HG03060 (cell line): Measurements from ENCODE around the gene NIM1K.
"Not testable (repeated sequence)": the region's sequence is repeated elsewhere in the genome, so short reads cannot be mapped to it uniquely, and the experiment has no call there.

Source experiments
- ATAC-seq: cut with Tn5 transposase; IDR thresholded peaks from one replicate; pipeline ENCODE4 v1.9.1; 2021; ENCODE audit warnings: low read depth, moderate number of reproducible peaks; ENCODE audit not compliant: unreplicated experiment

Gene NIM1K

GRCh38 chr5:43225649-43226245 is 33.7 kb downstream of the NIM1K start:
- no peak for ATAC-seq

- no peak for ATAC-seq
Measured at GRCh38 chr5:43227655-43228054, 35.6 kb downstream of the NIM1K start.

- ATAC-seq, result no peak
Measured at GRCh38 chr5:43230707-43231106, 38.7 kb downstream of the NIM1K start.

DNA sequence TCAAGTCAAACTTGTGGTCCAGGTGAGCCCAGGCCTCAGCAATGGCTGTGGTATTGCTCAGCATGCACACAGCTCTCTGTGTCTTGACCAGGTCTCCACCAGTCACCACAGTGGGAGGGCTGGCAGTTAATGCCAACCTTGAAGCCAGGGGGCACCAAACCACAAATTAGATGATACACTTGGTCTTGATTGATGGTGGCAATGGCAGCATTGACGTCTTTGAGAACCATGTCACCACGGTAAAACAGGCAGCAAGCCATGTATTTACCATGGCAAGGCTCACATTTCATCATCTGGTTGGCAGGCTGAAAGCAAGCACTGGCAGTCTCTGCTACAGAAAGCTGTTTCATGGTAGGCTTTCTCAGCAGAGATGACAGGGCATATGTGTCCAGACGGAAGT is 40.0 kb downstream of the NIM1K start:
- ATAC-seq, result no peak

DNA sequence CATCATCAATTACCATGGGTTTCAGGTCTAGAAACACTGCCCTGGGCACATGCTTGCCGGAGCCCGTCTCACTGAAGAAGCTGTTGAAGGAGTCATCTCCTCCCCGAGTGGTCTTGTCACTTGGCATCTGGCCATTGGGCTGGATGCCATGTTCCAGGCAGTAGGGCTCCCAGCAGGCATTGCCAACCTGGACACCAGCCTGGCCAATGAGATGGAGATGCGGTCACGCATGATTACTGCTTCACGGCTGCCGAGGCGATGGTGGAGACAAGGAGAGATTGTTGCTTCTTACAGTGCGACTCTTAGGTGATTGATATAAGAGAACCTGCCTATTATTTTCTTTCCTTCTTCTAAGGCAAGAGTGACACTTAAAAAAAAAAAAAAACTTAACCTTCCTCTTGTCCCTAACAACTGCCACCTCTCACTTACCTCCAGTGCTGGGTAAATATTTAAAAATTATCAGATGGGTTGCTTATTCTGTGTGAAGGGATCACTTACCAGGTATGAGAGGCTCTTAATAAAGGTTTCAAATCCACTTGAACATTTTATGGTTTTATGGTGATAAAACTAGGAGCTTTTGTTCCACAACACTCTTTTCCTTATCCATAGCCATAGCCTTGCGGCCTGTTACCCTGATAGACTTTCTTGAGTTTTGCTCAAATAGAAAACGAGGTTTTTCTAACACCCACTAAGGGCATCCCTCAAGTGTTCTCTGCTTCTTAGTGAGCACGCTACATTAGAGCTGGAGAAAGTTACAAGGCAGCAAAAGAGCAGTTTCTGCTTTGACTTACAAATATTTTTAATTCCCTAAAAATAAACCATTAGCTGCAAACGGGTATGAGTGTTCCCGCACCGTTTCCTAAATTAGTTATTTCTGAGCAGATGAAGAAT is 41.2 kb downstream of the NIM1K start:
- no peak for ATAC-seq

DNA sequence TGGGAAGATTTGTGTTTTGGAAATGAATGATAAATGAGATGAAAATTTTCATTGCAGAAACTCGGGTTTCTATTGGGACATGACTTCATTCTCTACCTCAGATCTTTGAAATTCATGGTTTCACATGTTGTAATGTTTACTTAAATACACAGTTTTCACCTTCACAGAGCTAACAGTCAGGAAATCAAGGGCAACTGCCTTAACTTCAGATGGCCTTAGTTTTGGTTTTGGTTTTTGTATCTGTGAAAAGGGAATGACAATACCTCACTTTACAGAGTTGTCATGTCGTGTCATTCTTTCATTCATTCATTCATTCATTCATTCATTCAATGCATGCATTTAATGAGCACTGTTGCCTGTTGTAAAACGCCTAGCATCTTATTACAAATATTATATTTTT is 41.9 kb downstream of the NIM1K start:
- ATAC-seq, result no peak

- no peak for ATAC-seq
Measured at GRCh38 chr5:43236653-43237355, 44.8 kb downstream of the NIM1K start.

DNA sequence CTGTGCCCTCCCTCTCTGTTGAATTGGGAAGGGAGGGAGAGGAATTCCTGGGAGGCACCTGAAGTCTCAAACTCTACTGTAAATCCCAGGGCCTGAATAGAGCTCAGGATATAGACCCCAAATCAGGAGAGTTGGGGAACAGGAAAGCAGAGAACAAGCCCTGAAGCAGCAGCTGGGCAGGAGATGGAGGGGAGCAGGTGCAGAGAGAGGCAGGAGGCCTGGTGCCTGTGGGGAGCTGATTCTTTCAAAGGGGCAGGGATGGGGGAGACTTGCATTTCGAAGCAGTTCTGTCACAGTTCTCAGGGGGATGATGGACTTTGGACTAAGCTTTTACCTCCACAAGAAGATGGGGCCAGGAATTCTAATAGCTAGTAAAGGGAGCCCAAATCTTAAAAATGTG is 50.2 kb downstream of the NIM1K start:
- no peak for ATAC-seq

DNA sequence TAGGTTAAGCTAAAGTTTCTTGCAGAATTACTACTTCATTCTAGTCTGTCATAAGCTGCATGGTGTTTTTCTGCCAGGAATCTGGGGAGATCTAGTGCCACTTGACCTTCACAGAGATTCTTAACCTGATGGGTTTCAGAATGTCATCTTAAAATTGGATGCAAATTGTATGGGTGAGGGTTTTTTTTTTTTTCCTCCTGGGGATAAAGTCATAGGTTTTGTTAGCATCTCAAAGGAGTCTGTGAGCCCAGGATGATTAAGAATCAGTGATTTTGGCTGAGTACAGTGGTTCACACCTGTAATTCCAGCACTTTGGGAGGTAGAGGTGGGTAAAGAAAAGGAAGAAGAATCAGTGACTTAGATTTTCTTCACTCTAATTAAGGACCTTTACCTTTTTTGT is 51.2 kb downstream of the NIM1K start:
- no peak for ATAC-seq

DNA sequence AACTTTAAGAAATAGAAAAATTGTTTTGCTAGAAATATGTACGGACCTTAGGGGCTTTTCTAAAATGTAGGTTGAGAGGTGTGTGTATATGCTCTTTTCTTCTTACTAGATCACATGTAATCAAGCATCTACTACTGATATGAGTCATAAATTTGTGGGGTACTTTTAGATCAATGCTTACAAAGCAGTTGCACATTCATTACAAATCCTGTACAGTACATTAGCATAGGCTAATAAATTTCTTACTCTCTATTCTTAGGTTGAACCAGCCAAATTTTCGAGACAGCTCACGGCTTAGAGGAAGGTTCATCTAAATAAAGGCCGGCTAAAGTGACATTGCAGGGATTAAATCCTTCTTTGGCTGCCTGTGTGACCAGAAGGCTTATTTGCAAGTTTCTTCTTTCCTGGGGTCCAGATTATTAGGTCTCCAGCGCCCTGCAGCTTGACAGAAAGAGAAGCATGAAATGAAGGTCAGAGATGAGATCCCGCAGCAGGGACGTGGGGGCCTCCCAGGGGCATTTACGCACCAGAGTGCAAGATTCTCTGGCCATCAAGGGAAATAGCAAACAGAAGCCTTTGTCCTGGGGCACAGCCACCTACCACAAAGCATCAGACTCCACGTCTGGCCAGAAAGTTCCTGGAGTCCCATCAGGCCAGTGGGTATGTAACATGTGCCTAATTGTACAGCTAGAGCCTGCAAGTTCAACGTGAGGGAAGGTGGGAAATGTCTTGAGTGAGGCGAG is 53.0 kb downstream of the NIM1K start:
- peak; percentile 67 for ATAC-seq

DNA sequence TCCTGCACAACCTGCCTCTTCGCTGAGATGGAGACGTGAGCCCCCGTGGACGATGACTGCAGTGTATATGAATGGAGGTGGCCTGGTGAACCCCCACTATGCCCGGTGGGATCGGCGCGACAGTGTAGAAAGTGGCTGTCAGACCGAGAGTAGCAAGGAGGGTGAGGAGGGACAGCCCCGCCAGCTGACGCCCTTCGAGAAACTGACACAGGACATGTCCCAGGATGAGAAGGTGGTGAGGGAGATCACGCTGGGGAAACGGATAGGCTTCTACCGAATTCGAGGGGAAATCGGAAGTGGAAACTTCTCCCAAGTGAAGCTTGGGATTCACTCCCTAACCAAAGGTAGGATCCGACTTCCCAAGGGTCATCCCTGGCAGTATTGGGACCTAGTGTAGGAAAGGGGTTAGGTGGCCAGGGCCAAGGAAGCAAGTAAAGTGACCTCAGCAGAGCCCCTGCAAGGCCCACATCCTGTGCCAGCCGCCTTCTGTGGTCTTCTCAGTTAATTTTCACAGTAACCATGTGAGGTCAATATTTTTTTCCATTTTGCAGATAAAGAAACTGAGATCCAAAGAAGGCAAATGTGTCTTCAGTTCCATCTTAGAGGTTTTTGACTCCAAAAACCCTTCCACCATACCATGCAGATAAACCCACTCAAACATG is 53.8 kb downstream of the NIM1K start:
- peak; percentile 32 for ATAC-seq

DNA sequence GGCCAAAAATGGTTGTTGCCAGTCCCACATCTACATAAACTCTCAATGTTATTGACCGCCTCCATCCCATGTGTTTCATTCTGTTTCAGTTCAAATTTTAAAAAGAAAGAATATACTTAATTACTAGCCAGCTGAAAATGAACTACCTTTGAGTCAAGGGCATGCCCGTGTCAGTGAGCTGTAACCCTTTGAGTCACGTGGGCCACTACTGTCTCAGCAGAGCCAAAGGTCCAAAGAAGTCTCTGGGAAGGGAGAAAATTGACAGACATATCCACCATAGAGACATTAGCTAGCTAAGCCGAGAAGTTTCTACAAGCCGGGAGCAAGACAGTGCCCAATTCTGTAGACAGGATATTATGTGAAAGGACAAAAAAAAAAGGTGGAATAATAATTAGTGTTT is 59.7 kb downstream of the NIM1K start:
- no peak for ATAC-seq

- ATAC-seq, result no peak
Measured at GRCh38 chr5:43255704-43256103, 63.7 kb downstream of the NIM1K start.

GRCh38 chr5:43256261-43256966 is 64.4 kb downstream of the NIM1K start:
- ATAC-seq, result no peak

- no peak for ATAC-seq
Measured at GRCh38 chr5:43258116-43258515, 66.1 kb downstream of the NIM1K start.

- not testable (repeated sequence) for ATAC-seq
Measured at GRCh38 chr5:43262269-43262668, 70.2 kb downstream of the NIM1K start.

DNA sequence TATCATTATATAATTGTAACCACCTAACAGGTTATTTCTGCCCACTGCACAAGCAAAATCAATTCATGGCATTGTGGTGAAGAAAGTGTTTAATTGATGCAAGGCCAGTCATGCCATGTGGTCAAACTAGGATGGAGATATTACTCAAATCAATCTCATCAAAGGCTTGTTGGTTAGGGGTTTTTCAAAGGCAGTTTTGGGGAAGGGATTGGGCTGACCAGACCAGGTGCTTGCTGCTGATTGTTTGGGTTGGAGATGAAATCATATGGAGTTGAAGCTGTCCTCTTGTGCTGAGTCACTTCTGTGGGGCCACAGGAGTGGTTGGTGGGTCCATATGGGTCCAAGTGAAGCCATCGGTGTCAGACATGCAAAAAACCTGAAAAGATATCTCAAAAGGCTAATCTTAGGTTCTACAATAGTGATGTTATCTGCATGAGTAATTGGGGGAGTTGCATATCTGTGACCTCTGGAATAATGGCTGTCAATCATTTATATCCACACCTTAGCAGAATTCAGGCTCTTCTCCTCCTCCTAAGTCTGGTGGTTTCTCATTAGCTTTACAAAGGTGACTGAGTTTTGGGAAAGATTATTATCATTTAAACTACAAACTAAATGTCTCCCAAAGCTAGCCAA is 76.3 kb downstream of the NIM1K start:
- ATAC-seq, result peak; percentile 69

DNA sequence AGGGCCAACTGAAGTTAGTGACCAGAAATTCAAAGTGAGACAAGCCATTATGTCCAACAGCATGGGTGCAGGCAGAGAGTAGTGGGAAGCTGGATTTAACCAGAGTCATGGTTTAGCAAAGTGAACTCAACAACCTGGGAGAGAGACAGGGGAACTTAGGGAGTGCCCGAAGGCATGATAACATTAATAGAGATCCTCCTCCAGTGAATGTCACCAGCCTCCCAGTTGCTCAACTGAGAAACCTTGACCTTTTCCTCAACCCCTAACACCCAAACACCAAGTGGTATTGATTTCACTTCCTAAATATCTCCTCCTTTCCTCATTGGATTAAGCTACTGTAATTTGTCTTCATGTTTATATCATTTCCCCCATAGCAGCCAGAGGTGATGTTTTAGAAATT is 78.6 kb downstream of the NIM1K start:
- no peak for ATAC-seq

DNA sequence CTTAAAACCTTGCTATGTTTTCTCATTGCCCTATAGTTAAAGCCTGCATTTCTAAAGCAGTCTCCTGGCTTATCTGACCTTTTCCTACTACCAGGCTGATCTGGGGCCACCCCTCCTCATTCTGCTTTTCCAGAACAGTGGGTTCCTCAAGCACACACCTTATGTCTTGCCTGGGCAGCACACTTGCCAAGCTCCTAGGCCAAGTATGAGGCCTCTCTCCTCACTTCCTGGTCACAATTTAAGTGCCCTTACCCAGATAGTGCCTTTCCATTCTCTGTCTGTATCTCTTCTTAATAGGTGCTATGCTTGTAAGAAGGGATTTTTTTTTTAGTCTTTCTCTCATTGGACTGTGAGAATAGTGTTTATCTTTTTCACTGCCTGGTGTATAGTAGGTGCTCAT is 81.5 kb downstream of the NIM1K start:
- ATAC-seq, result no peak
